ENCODE data around the gene TTC12.
"Not testable (repeated sequence)": the region's sequence is repeated elsewhere in the genome, so short reads cannot be mapped to it uniquely, and the experiment has no call there.

The TTC12 gene

DNA sequence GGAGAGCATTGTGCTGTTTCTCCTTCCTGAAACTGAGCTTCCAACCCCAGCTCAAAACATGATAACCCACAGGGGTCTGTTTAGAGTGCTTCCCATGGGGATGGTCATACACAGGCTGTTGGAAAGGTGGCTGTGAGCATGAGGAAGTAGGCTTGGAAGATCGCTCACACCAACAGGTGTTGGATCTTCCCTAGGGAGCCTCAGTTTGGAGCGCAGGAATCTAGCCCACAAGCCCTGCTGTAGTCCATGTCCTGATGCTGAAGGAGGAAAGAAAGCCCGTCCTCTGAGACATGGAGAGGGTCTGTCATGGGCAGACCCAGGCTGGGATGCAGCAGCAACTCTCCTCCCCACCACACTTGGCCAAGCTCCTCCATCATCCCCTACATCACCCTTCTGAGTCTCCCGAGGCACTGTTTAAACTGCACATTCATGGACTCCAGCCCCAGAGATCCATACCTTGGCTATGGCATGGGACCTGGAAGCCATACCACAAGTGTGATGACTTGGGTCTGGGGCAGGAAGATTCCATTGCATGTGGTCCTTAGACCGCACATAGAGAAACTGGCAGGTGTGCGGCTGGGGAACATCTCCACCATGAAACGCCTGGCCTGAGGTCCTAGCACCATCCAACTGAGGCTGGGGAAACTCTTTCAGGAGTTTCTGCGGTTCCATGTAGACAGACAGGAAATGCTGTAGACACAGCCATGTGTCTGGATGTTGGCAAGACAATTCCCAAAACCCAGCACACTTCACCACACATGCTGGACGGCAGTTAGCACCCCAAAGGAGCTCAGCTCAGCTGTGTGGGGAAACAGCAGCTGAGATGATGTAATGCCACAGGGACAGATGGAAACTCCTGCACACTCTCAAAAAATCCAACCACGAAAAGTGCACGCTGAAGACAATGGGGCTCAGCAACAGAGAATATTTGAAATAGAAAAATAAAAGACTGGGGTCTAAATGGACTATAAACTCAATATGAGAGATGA is 27.6 kb upstream of the TTC12 start:
- no peak overlapping the region for H3K9ac ChIP-seq (ENCODE audit: low read depth, low read length)
- peaks cover 16% of the 10 kb centered on the region for H3K4me1 ChIP-seq (ENCODE audit: control insufficient read depth, insufficient read depth, low read length)
- no peak overlapping the region for H3K4me2 ChIP-seq (ENCODE audit: low read length)
- no peaks in the 10 kb centered on the region for H3K36me3 ChIP-seq (ENCODE audit: insufficient read depth, low read length)
- no peaks in the 10 kb centered on the region for H3K27me3 ChIP-seq (ENCODE audit: control insufficient read depth, insufficient read depth, low read length)
- no peaks in the 10 kb centered on the region for H3K9me3 ChIP-seq (replicated peaks; ENCODE audit: low read length)
- H3K4me3 ChIP-seq (ENCODE audit: low read length) = no peak overlapping the region

DNA sequence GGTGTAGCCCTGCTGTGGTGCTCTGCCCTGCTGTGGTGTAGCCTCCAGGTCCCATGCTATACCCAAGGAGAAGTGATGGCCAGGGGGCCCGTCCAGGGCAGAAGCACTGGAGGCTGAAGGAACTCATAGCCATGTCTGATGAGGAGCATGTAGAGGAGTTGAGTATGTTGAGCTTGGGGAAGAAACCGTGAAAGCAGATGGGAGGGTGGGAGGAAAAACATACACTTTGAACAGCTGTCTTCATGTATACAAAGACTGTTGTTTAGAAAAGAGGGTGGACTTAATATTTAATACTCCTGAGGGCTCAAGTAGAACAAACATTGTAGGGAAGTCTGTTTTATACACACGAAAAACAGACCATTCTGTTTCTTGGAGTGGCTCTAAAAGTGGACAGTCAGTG is 26.6 kb upstream of the TTC12 start:
- no peaks in the 10 kb centered on the region for H3K9me3 ChIP-seq (replicated peaks; ENCODE audit: low read length)
- no peak overlapping the region for H3K4me3 ChIP-seq (ENCODE audit: low read length)
- no peak overlapping the region for H3K9ac ChIP-seq (ENCODE audit: low read depth, low read length)
- no peak overlapping the region for H3K4me2 ChIP-seq (ENCODE audit: low read length)
- H3K27me3 ChIP-seq (ENCODE audit: control insufficient read depth, insufficient read depth, low read length) = no peaks in the 10 kb centered on the region
- peaks cover 16% of the 10 kb centered on the region for H3K4me1 ChIP-seq (ENCODE audit: control insufficient read depth, insufficient read depth, low read length)
- H3K36me3 ChIP-seq (ENCODE audit: insufficient read depth, low read length) = no peaks in the 10 kb centered on the region

DNA sequence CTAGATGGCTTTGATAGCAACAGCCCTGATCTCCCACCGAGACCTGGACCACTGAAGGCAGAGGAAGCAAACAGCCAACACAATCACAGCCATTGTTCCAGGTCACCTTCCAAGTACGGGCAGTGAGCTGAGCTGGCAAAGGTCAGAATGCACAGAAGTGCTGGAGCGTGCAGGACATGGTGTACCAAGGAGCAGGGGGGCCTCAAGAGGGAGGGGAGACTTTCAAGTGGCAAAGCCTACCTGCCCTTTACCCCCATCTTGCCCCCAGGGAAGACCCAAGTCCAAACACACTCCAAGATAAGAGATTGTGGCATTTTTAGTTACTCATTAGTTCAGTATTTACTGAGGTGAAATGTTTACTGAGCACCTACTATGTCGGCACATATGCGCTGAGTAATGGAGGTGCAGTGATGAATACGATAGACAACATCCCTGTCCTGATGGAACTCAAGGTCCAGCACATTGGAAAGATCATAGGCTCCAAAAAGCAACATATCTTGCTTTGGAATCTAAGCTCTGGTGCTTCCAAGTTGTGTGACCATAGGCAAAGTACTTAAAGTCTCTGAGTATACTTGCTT is 26.0 kb upstream of the TTC12 start:
- H3K27me3 ChIP-seq (ENCODE audit: control insufficient read depth, insufficient read depth, low read length) = no peaks in the 10 kb centered on the region
- no peak overlapping the region for H3K9ac ChIP-seq (ENCODE audit: low read depth, low read length)
- H3K4me3 ChIP-seq (ENCODE audit: low read length) = no peak overlapping the region
- H3K36me3 ChIP-seq (ENCODE audit: insufficient read depth, low read length) = no peaks in the 10 kb centered on the region
- H3K4me2 ChIP-seq (ENCODE audit: low read length) = no peak overlapping the region
- no peaks in the 10 kb centered on the region for H3K9me3 ChIP-seq (replicated peaks; ENCODE audit: low read length)
- H3K4me1 ChIP-seq (ENCODE audit: control insufficient read depth, insufficient read depth, low read length) = peaks cover 16% of the 10 kb centered on the region

GRCh38 chr11:113289431-113290187 is 24.8 kb upstream of the TTC12 start:
- Histone ChIP-seq H3K9me3 (replicated peaks; ENCODE audit: low read length) (no peaks in the 10 kb centered on the region), H3K4me2 (ENCODE audit: low read length) (no peak overlapping the region), H3K36me3 (ENCODE audit: insufficient read depth, low read length) (no peaks in the 10 kb centered on the region), H3K9ac (ENCODE audit: low read depth, low read length) (no peak overlapping the region), H3K4me1 (ENCODE audit: control insufficient read depth, insufficient read depth, low read length) (peaks cover 16% of the 10 kb centered on the region), H3K27me3 (ENCODE audit: control insufficient read depth, insufficient read depth, low read length) (peaks cover 3% of the 10 kb centered on the region), H3K4me3 (ENCODE audit: low read length) (no peak overlapping the region)

DNA sequence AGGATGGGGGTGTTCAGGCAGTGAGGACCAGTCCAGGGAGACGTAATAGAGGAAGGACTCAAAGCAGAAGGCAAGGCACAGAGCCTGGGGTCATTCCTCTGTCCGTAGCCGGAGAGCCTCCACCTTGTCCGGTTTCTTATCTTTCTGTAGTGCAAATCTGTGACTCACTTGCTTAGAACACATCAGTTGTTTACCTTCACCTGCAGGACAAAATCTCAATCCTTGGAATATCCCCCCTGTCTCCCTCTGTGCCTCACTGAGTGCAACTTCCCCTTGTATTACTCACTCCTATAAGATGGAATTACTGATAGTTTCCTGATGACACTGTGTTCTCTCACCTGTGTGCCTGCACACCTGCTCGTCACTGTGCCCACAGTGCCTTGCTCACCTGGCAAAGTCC is 20.4 kb upstream of the TTC12 start:
- Histone ChIP-seq H3K27me3 (ENCODE audit: control insufficient read depth, insufficient read depth, low read length) (peaks cover 6% of the 10 kb centered on the region), H3K4me2 (ENCODE audit: low read length) (no peak overlapping the region), H3K9me3 (replicated peaks; ENCODE audit: low read length) (no peaks in the 10 kb centered on the region), H3K9ac (ENCODE audit: low read depth, low read length) (no peak overlapping the region), H3K4me1 (ENCODE audit: control insufficient read depth, insufficient read depth, low read length) (no peaks in the 10 kb centered on the region), H3K4me3 (ENCODE audit: low read length) (no peak overlapping the region), H3K36me3 (ENCODE audit: insufficient read depth, low read length) (no peaks in the 10 kb centered on the region)

DNA sequence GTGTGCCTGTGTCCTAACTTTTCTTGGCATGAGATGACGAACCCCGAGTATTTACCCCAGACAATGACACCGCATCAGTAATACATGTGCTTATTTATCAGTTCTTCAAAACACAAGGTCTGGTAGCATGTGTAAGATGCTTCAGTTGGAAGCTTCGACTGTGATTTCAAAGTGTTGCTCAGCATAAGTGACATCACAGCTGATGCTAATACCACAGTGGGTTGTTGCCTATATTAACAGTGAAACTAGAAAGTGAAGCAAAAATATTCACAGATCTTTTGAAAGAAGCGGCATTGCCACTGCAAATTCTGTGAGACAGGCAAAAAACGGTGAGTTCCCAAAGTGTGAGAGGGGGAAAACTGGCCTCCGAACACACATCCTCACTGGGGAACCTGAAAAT is 18.4 kb upstream of the TTC12 start:
- Histone ChIP-seq H3K9ac (ENCODE audit: low read depth, low read length) (no peak overlapping the region), H3K9me3 (replicated peaks; ENCODE audit: low read length) (no peaks in the 10 kb centered on the region), H3K36me3 (ENCODE audit: insufficient read depth, low read length) (no peaks in the 10 kb centered on the region), H3K4me2 (ENCODE audit: low read length) (no peak overlapping the region), H3K27me3 (ENCODE audit: control insufficient read depth, insufficient read depth, low read length) (peaks cover 19% of the 10 kb centered on the region), H3K4me3 (ENCODE audit: low read length) (no peak overlapping the region), H3K4me1 (ENCODE audit: control insufficient read depth, insufficient read depth, low read length) (no peaks in the 10 kb centered on the region)

DNA sequence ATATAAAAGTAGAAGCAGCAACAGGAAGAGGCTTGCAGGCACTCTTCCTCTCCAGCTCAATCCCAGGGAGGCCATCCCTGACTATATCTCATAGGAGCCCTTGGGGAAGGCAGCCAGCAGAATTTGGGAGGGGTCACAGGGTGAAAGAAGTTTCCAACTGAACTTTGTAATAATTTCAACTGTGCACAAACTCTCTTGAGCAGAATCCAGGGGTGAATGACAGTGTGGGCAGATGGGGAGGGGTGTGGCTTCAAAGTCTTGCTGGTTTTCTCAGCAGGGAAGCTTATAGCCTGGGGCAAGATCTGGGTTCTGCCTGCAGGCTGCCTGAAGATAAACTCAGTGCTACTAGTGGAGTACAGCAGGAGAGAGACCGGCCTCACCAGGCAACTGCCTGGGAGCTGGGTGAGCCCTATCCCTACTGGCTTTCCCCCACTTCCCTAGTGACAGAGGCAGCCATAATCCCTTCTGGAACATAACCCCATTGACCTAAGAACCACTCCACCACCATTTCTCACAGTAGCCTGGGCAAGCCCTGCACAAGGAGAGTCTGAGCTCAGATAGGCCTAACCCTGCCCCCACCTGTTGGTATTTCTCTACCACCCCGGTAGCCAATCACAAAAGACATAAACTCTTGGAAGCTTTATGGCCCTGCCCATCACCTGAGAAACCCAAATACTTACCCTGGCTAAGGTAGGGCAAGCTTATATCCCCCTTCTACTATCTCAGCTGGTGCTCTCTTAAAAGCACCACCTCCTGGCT is 17.8 kb upstream of the TTC12 start:
- Histone ChIP-seq H3K9ac (ENCODE audit: low read depth, low read length) (no peak overlapping the region), H3K4me3 (ENCODE audit: low read length) (no peak overlapping the region), H3K36me3 (ENCODE audit: insufficient read depth, low read length) (no peaks in the 10 kb centered on the region), H3K9me3 (replicated peaks; ENCODE audit: low read length) (no peaks in the 10 kb centered on the region), H3K4me1 (ENCODE audit: control insufficient read depth, insufficient read depth, low read length) (no peaks in the 10 kb centered on the region), H3K27me3 (ENCODE audit: control insufficient read depth, insufficient read depth, low read length) (peaks cover 19% of the 10 kb centered on the region), H3K4me2 (ENCODE audit: low read length) (no peak overlapping the region)

DNA sequence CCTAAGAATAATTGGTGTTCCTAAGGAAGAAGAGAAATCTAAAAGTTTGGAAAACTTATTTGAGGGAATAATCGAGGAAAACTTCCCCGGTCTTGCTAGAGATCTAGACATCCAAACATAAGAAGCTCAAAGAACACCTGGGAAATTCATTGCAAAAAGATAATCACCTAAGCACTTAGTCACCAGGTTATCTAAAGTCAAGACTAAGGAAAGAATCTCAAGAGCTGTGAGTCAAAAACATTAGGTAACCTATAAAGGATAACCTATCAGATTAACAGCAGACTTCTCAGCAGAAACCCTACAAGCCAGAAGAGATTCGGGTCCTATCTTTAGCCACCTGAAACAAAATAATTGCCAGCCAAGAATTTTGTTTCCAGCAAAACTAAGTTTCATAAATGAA is 15.9 kb upstream of the TTC12 start:
- H3K36me3 ChIP-seq (ENCODE audit: insufficient read depth, low read length); H3K9ac ChIP-seq (ENCODE audit: low read depth, low read length): not testable (repeated sequence)

DNA sequence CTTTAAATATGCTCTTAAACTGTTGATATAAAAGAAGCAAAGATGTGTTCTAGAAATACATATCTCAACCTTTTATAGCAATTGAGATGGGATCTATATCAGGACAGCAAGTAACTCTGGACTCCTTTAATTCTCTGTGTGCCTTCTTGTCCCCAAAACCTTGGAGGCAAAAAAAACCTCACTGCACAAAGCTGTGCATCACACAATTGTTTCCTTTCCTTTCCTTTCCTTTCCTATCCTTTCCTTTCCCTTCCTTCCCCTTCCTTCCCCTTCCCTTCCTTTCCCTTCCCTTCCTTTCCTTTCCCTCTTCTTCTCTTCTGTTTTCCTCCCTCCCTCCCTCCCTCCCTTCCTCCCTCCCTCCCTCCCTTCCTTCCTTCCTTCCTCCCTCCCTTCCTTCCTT is 9.5 kb upstream of the TTC12 start:
- H3K4me3 ChIP-seq (ENCODE audit: low read length) = no peak overlapping the region
- no peaks in the 10 kb centered on the region for H3K4me1 ChIP-seq (ENCODE audit: control insufficient read depth, insufficient read depth, low read length)
- no peaks in the 10 kb centered on the region for H3K36me3 ChIP-seq (ENCODE audit: insufficient read depth, low read length)
- no peaks in the 10 kb centered on the region for H3K9me3 ChIP-seq (replicated peaks; ENCODE audit: low read length)
- H3K9ac ChIP-seq (ENCODE audit: low read depth, low read length) = no peak overlapping the region
- peaks cover 4% of the 10 kb centered on the region for H3K27me3 ChIP-seq (ENCODE audit: control insufficient read depth, insufficient read depth, low read length)
- no peak overlapping the region for H3K4me2 ChIP-seq (ENCODE audit: low read length)

More for the DNA sequence above, 15.9 kb upstream of the TTC12 start:
- not testable (repeated sequence) for H3K4me1 ChIP-seq (ENCODE audit: control insufficient read depth, insufficient read depth, low read length); H3K4me3 ChIP-seq (ENCODE audit: low read length); H3K4me2 ChIP-seq (ENCODE audit: low read length); H3K9me3 ChIP-seq (replicated peaks; ENCODE audit: low read length)
- H3K27me3 ChIP-seq (ENCODE audit: control insufficient read depth, insufficient read depth, low read length) = peaks cover 19% of the 10 kb centered on the region

GRCh38 chr11:113305440-113306336 is 8.7 kb upstream of the TTC12 start:
- no peak overlapping the region for H3K4me3 ChIP-seq (ENCODE audit: low read length)
- no peaks in the 10 kb centered on the region for H3K36me3 ChIP-seq (ENCODE audit: insufficient read depth, low read length)
- no peaks in the 10 kb centered on the region for H3K9me3 ChIP-seq (replicated peaks; ENCODE audit: low read length)
- no peak overlapping the region for H3K9ac ChIP-seq (ENCODE audit: low read depth, low read length)
- H3K4me2 ChIP-seq (ENCODE audit: low read length) = no peak overlapping the region
- H3K27me3 ChIP-seq (ENCODE audit: control insufficient read depth, insufficient read depth, low read length) = no peaks in the 10 kb centered on the region
- no peaks in the 10 kb centered on the region for H3K4me1 ChIP-seq (ENCODE audit: control insufficient read depth, insufficient read depth, low read length)
